Measurements from ENCODE around the gene MCHR1. TPM values are rescaled to one million over a fixed set of nuclear protein-coding genes. Genes with fewer than 3 reads are reported as not detected.
"Not testable (repeated sequence)": the region's sequence is repeated elsewhere in the genome, so short reads cannot be mapped to it uniquely, and the experiment has no call there.

MCHR1 gene
- polyA plus RNA-seq, 3 donors, result 0.05 to 0.09 TPM; not detected in 1

- 100% methylated on average over 1 of the region's 4 CpGs for WGBS (ENCODE audit: insufficient coverage)
- no peaks in the 10 kb centered on the region for H3K36me3 Mint-ChIP-seq
Observed at GRCh38 chr22:40674274-40674673, 5.0 kb upstream of the MCHR1 start.

GRCh38 chr22:40676166-40676565 is 3.1 kb upstream of the MCHR1 start:
- 100% methylated on average over 1 of the region's 4 CpGs for WGBS (ENCODE audit: insufficient coverage)
- intact Hi-C loops (cut with micrococcal nuclease); H3K4me1 ChIP-seq (ENCODE audit: control insufficient read depth in 1 of 2, insufficient read depth in 2 of 2, low read length in 2 of 2); H3K79me2 ChIP-seq (ENCODE audit: insufficient read depth, low read length); H2AFZ ChIP-seq (ENCODE audit: insufficient read depth, low read depth, low read length, poor library complexity, severe bottlenecking); H3K36me3 Mint-ChIP-seq; H4K20me1 ChIP-seq (ENCODE audit: insufficient read depth, low read length); H3K4me1 Mint-ChIP-seq; H3K9ac ChIP-seq (ENCODE audit: insufficient read depth, low read length, poor library complexity, severe bottlenecking); H3K27ac ChIP-seq (ENCODE audit: low read depth in 1 of 2, low read length in 2 of 2); H3K4me3 Mint-ChIP-seq; H3K4me3 ChIP-seq (replicated peaks in 1 of 3; ENCODE audit: low read depth in 2 of 3, low read length in 3 of 3); H3K36me3 ChIP-seq (replicated peaks in 1 of 2; ENCODE audit: control insufficient read depth in 1 of 2, insufficient read depth in 2 of 2, low read length in 2 of 2); H3K9me3 ChIP-seq (replicated peaks in 1 of 2; ENCODE audit: control insufficient read depth in 1 of 2, insufficient read depth in 1 of 2, low read length in 2 of 2); H3K4me2 ChIP-seq (replicated peaks; ENCODE audit: extremely low read depth, low read length, poor library complexity, severe bottlenecking); H3K9me3 Mint-ChIP-seq; DNase-seq: not testable (repeated sequence)
- peaks cover 9 to 20% of the 10 kb centered on the region in 2 donors for H3K27me3 ChIP-seq (ENCODE audit: control insufficient read depth in 2 of 2, insufficient read depth in 2 of 2, low read length in 2 of 2)
- peaks cover 22 to 26% (median 25%) of the 10 kb centered on the region in 3 donors for H3K27me3 Mint-ChIP-seq (ENCODE audit: low read depth in 3 of 3)
- peak overlapping the region in 1 of 7 donors; percentile 66 for H3K27ac Mint-ChIP-seq

More at GRCh38 chr22:40674274-40674673, 5.0 kb upstream of the MCHR1 start:
- Histone ChIP-seq H3K4me3 (replicated peaks in 1 of 3; ENCODE audit: low read depth in 2 of 3, low read length in 3 of 3) (no peak overlapping the region), H3K27ac (ENCODE audit: low read depth in 1 of 2, low read length in 2 of 2) (no peak overlapping the region), H2AFZ (ENCODE audit: insufficient read depth, low read depth, low read length, poor library complexity, severe bottlenecking) (no peak overlapping the region), H3K9ac (ENCODE audit: insufficient read depth, low read length, poor library complexity, severe bottlenecking) (no peak overlapping the region), H3K4me1 (ENCODE audit: control insufficient read depth in 1 of 2, insufficient read depth in 2 of 2, low read length in 2 of 2) (no peaks in the 10 kb centered on the region), H3K4me2 (replicated peaks; ENCODE audit: extremely low read depth, low read length, poor library complexity, severe bottlenecking) (no peak overlapping the region), H3K36me3 (replicated peaks in 1 of 2; ENCODE audit: control insufficient read depth in 1 of 2, insufficient read depth in 2 of 2, low read length in 2 of 2) (no peaks in the 10 kb centered on the region), H3K9me3 (replicated peaks in 1 of 2; ENCODE audit: control insufficient read depth in 1 of 2, insufficient read depth in 1 of 2, low read length in 2 of 2) (no peaks in the 10 kb centered on the region), H3K79me2 (ENCODE audit: insufficient read depth, low read length) (no peaks in the 10 kb centered on the region), H3K27me3 (ENCODE audit: control insufficient read depth in 2 of 2, insufficient read depth in 2 of 2, low read length in 2 of 2) (peaks cover 0 to 7% of the 10 kb centered on the region in 2 donors), H4K20me1 (ENCODE audit: insufficient read depth, low read length) (no peaks in the 10 kb centered on the region)
- no peak overlapping the region for H3K27ac Mint-ChIP-seq
- DNase-seq, result no peak
- no peak for TF ChIP-seq CTCF (IDR thresholded peaks at IDR 0.05)
- intact Hi-C loops (cut with micrococcal nuclease), result no loop called here
- H3K4me1 Mint-ChIP-seq, result peaks cover 6% of the 10 kb centered on the region
- peaks cover 0 to under 1% (median 0%) of the 10 kb centered on the region in 7 donors for H3K9me3 Mint-ChIP-seq
- no peak overlapping the region for H3K4me3 Mint-ChIP-seq
- peaks cover 7 to 9% (median 8%) of the 10 kb centered on the region in 3 donors for H3K27me3 Mint-ChIP-seq (ENCODE audit: low read depth in 3 of 3)

Data from CD14-positive monocyte (primary cell).